Brain pericyte (primary cell): ENCODE data around the gene RPS6KA2.
"Not testable (repeated sequence)": the region's sequence is repeated elsewhere in the genome, so short reads cannot be mapped to it uniquely, and the experiment has no call there.

Experiments used
- DNase-seq: peaks from one replicate; pipeline ENCODE4 v3.0.0-alpha.2; 2012; ENCODE audit warnings: low read depth, low spot score

The RPS6KA2 gene

DNA sequence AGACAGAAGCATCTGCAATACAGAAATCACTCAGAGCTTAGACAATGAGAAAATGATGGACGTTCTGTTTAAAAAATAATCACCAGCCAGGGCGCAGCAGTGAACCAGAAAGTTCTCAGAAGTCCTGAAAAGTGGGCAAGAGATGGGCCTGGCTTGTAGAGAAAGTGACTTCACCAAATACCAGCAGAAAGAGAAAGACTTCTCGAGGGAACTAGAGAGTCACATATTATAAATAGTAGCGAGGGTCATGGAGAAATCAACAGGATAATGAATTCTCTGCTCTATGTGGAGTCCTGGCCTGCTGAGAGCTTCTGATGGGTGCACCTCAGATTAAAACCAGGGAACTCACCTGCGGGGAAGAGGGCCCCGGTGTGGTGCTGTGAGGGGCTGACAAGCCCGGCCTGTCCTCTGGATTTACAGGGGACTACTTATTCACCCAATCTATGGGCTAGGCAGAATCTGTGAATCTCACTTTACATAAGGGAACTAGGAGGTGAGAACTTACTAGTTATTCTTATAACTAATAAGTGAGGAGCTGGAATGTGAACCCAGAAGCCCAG is 35.0 kb downstream of the RPS6KA2 start:
- DNase-seq: no peak

GRCh38 chr6:166591026-166591425 is 36.0 kb downstream of the RPS6KA2 start:
- DNase-seq: no peak

DNA sequence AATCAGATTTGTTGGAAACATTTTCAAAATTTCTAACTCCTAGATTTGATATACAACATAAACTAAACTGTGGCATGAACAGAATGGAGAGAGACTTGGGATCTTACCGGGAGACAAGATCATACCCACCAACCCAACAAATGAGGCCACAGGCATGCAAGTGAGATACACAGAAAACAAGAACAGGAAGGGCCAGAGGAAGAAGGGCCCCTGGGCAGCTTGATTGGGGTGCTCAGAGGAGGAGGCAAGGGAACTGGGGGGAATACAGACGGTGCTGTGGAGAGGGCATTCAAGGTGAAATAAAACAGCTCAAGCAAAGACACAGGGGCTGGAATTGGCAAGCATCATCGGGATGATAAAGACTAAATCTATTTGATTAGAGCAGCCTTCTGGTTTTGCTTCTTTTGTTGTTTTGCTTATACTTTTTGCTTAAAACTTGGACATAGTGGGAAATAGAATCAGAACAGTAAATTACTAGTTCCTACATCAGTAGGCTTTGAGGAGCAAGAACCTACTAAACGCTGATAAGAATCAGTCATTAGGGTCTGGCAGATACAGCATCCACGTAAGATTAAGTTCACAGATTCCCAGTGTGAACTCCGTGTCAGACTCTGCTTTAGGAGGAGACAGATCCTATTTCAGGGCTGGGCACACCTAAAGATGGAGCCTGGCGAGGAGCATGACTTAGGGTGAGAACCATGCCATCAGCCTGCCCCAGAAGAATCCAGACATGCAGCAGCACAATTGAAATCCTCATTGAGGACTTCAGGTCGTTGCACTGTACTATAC is 37.1 kb downstream of the RPS6KA2 start:
- DNase-seq: no peak

- DNase-seq: no peak
Observed at GRCh38 chr6:166589337-166589731, 37.7 kb downstream of the RPS6KA2 start.

GRCh38 chr6:166588691-166589336 is 38.2 kb downstream of the RPS6KA2 start:
- no peak for DNase-seq

DNA sequence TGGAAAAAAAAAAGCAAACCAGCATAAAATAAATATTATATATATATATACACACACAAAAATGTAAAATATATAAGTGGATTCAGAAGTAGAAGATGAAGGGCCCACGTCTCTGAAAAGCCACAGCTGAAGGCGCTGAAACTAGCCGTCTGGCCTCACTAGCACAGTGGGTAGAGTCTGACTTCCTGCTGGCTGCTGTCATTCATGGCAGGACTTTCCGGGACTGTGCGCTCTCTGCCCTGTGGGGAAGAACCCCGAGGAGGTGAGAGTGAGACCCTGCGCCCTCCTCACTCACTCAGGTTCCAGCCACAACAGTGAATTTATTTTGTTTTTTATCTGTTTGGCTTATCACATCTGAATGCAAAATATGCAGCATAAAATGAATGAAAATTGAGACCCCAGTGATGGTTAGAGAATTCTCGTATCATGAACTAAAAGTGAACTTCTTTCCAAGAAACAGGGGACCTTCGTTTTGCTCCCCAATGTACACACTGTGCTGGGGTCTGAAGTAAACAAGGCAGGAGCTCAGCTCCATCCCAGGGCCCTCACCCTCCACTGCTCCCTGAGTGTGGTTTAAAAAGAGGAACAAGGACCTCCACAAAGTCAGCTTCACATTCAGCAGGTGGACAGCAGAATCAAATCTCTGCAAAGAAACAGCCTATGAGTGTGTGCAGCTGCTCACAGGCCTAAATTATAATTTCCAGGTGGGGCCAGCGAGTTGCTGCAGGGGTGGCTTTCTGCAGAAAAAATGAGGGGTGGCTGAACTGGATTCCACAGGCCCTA is 39.2 kb downstream of the RPS6KA2 start:
- no peak for DNase-seq

DNA sequence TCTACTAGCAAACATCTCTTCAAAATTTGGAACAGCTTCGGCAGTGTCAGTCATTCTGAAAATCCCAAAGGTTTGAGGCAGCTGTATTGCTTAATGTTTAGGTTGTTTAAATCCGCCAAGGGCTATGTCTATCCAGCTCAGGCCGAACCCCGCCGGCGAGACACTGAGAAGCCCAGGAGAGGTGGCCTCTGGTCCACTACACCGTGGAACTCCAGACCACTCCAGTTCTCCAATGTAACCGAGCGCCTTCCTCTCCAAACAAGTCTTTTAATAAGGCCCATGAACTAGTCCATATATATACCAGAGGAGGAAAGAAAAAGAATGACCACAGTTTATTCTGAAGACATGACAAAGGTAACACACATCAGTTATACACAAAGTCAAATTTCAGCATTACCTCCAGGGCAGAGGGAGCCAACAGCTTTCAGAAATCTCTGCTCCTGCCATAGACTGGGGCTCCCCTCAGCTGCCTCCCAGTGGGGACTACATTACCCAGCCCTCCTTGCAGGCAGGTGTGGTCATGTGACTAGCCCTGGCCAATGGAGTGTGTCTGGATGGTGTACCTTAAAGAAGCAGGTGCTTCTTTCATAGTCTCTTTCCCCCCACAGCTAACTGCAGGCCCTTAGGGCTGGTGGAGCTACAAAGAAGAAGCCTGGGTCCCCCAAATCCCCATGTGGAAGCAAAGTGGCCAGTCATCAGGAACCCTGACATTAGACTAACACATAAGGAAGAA is 40.5 kb downstream of the RPS6KA2 start, which contains the start of gene RAMACL:
Gene RAMACL, minus strand, starts transcription at position 255 of the 733 bp plus-strand sequence. Its CDS starts 201 bp downstream, at position 54.
- DNase-seq: no peak

GRCh38 chr6:166584853-166585429 is 42.1 kb downstream of the RPS6KA2 start:
- no peak for DNase-seq

DNA sequence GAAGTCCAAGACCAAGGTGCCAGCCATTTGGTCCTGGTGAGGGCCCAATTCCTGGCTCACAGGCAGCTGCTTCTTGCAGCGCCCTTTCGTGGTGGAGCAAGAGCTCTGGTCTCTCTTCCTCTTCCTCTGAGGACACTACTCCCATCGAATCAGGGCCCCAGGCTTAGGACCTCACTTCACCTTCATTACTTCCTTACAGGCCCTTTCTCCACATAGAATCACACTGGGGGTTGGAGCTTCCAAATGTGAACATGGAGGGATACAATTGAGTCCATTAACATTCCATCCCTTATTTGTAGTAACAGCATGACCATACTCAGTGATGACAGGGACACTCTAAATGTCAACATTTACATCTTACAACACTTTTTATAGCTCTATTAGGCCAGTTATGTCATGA is 42.9 kb downstream of the RPS6KA2 start:
- DNase-seq: no peak

DNA sequence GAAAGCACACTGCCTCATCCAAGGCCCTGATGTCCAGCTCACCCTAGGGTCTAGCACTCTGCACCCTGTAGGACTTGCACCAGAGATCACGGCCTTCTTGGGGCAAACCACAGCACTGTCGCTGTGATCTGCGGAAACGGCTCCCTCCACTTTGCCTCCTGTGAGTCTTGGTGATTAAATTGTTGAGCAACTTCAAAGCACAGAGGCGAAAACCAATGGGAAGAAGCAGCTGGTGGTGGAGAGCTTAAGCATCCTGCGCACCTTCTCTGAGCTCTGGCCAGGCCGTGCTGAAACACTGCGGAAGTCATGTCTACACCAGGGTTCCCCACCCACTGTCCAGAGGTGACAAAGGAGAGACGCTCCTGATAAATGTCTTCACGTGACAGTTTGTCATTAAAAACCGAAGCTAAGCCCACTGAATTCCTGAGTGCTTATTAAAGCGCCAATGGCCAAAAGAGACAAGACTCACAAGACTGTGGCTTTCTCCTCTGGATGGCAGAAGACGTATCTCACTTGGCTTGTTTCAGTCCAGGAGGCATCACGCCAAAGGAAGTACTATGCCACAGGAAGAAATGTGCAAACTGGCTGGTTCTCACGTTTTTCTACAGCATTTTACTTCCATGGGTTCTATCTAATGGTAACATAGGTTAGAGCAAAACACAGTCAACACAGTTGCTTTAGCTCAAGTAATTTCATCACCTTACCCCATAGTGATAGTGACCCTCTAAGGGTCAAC is 43.7 kb downstream of the RPS6KA2 start:
- no peak for DNase-seq

DNA sequence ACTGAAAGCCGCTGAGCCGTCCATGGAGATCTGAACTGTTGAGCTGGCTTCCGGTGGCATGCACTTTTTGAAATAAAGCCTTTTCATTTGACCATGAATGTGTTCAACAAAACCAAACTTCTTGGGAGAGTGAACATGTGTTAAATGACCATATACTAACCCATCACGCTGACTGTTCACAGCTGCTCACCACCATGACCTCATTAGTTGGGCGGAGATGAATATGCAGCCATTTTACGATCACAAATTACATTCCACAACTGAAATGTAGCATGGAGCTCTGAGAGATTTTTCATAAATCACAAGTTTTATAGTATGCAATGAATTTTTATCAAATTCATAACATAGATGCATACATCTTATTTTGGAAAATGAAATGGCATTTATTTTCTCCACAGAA is 44.8 kb downstream of the RPS6KA2 start:
- DNase-seq: no peak

DNA sequence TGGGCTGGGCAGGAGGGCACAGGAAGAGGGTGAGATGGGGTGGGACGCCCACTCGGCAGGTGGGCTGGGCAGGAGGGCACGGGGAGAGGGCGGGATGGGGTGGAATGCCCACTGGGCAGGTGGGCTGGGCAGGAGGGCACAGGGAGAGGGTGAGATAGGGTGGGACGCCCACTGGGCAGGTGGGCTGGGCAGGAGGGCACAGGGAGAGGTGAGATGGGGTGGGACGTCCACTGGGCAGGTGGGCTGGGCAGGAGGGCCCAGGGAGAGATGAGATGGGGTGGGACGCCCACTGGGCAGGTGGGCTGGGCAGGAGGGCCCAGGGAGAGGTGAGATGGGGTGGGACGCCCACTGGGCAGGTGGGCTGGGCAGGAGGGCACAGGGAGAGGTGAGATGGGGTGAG is 45.2 kb downstream of the RPS6KA2 start:
- DNase-seq: not testable (repeated sequence)

DNA sequence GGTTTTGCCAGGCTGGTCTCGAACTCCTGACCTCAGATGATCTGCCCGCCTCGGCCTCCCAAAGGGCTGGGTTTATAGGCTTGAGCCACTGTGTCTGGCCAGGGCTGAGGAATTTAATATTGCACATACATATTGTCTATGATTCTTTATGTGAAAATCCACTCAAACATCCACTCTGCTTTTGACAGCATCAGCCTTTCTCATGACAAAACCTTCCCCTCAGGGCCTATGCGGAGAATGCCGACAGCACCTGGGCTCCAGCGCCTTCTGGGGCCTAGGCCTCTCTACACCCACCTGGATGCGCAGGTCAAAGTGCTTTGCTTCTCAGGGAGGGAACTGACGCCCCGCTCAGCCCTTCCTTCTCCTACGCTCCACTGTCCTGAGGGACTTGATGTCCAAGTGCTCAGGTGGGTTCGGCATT is 46.0 kb downstream of the RPS6KA2 start:
- no peak for DNase-seq

DNA sequence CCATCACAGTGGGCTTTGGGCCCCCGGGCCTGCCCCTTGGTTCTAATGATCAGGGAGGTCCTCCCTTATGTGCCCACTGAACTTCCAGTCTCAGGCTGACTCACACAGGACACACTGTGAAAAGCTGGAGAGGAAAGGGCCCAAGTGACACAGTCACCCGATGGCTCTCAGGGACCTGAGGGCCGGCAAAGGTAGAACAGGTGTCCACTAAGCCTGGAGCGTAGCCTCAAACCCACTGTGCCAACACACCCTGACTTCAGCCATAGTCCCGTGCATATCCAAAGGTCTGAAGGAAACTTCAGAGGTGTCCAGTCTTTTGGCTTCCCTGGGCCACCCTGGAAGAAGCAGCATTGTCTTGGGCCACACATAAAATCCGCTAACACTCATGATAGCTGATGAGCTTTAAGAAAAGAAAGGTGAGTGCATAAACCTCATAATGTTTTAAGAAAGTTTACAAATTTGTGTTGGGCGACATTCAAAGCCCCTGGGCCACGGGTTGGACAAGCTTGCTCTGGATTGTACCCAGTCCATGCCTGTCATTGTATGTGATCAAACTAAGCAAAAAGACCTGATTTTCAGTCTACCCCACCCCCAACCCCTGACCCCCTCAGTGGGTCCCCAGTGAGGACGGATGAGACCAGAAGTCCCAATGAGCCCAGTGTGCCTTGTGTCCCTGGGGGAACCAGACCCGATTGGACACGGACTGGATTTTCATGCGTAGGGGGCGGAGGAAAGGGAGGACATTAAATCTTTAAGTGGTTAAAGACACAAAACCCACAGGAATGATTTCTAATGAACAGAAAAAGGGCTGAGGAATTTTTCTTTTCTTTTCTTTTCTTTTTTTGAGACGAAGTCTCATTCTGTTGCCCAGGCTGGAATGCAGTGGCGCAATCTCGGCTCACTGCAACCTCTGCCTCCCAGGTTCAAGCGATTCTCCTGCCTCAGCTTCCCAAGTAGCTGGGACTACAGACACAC is 46.7 kb downstream of the RPS6KA2 start:
- DNase-seq: no peak

DNA sequence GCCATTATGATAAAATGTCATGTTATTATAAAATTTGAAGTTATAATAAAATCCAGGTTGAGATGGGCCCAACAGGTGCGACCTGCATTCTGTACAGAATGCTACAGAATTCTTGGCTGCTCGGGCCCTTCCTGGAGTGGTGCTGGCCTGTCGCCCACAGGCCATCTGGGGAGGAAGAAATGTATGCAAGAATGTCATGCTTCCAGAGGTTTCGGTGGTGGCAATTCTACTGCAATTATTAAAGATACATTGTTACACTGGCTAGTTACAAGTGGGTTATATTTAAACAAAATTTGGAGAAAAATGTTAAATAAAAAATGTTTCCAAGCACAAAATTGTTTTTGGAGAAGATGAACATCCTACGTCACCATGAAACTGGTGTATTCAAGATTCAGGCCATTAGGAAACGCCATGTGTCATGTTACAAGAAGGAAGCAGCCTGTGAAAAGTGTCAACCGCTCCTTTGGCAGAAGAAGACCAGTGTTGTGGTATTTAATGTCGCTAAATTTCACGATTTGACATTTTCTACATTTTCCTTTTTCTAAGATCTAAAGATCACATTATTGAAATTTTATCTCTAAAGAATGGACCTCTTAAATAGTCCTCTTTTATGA is 47.7 kb downstream of the RPS6KA2 start:
- DNase-seq: no peak

GRCh38 chr6:166578536-166579236 is 48.4 kb downstream of the RPS6KA2 start:
- no peak for DNase-seq

- DNase-seq: no peak
Observed at GRCh38 chr6:166575205-166575604, 51.8 kb downstream of the RPS6KA2 start.
